GM12864 (cell line): Measurements from ENCODE around the gene FBXL13.
"Not testable (repeated sequence)": the region's sequence is repeated elsewhere in the genome, so short reads cannot be mapped to it uniquely, and the experiment has no call there.

Source experiments
- DNase-seq: peaks from one replicate; pipeline ENCODE4 v3.0.0-alpha.2; 2011; ENCODE audit warnings: low read depth
- H3K4me3 ChIP-seq: 2 replicates; pipeline ENCODE4 v1.5.1; 2011; ENCODE audit warnings: mild to moderate bottlenecking, low read depth, low read length, control low read depth
- CTCF ChIP-seq: IDR thresholded peaks from 2 replicates; pipeline ENCODE4 v1.5.1; 2011; ENCODE audit warnings: low read depth, mild to moderate bottlenecking, moderate library complexity, low read length, control low read depth, inconsistent platforms; ENCODE audit errors: missing control alignments

The FBXL13 gene

GRCh38 chr7:103051519-103051918, 23.1 kb downstream of the FBXL13 start:
- no peak for DNase-seq
- no peak overlapping the region for H3K4me3 ChIP-seq
- TF ChIP-seq CTCF = no peak

- no peak for TF ChIP-seq CTCF
- H3K4me3 ChIP-seq = no peak overlapping the region
These were observed 25.8 kb downstream of the FBXL13 start for GRCh38 chr7:103048833-103049232.

GRCh38 chr7:103041815-103042214, 32.8 kb downstream of the FBXL13 start:
- not testable (repeated sequence) for H3K4me3 ChIP-seq, DNase-seq

More at GRCh38 chr7:103048833-103049232, 25.8 kb downstream of the FBXL13 start:
- no peak for DNase-seq

- H3K4me3 ChIP-seq = not testable (repeated sequence)
These were observed 36.5 kb downstream of the FBXL13 start for GRCh38 chr7:103037823-103038739.

GRCh38 chr7:103037476-103037822, 37.1 kb downstream of the FBXL13 start:
- no peak overlapping the region for H3K4me3 ChIP-seq
- no peak for DNase-seq
- no peak for TF ChIP-seq CTCF

More at GRCh38 chr7:103037823-103038739, 36.5 kb downstream of the FBXL13 start:
- DNase-seq = not testable (repeated sequence)

DNA sequence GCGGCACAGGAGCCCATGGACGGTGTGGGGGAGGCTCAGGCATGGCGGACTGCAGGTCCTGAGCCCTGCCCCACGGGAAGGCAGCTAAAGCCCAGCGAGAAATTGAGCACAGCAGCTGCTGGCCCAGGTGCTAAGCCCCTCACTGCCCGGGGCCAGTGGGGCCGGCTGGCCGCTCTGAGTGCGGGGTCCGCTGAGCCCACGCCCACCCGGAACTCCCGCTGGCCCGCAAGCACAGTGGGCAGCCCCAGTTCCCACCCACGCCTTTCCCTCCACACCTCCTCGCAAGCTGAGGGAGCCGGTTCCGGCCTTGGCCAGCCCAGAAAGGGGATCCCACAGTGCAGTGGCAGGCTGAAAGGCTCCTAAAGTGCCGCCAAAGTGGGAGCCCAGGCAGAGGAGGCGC, 40.3 kb downstream of the FBXL13 start:
- DNase-seq, H3K4me3 ChIP-seq: not testable (repeated sequence)

DNA sequence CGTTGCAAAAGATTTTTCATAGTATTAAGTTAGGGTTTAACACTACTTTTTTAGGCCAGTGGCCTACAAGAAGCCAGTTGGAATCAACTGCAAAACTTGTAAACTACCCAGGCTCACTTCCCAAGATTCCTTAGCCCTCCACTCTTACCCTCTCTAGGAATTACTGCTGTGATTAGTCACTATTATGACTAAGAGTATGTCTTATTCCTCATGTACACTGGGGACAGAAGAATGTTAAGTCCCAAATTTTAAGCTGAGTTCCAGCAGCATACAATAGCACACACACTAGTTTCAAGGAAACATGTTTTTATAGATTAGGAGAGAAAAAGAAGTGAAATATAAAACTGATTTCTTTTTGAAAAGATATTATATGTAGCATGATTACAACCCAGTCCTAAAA, 42.8 kb downstream of the FBXL13 start:
- no peak overlapping the region for H3K4me3 ChIP-seq
- TF ChIP-seq CTCF = no peak
- DNase-seq = no peak

GRCh38 chr7:103031024-103031423, 43.6 kb downstream of the FBXL13 start:
- no peak for TF ChIP-seq CTCF
- no peak overlapping the region for H3K4me3 ChIP-seq
- no peak for DNase-seq
